ENCODE results near the gene TRIM6. TPM values are rescaled to one million over a fixed set of nuclear protein-coding genes. Genes with fewer than 3 reads are reported as not detected.

TRIM6 gene
- total RNA-seq, 1 experiment from 2014 or later = 0.13 TPM

DNA sequence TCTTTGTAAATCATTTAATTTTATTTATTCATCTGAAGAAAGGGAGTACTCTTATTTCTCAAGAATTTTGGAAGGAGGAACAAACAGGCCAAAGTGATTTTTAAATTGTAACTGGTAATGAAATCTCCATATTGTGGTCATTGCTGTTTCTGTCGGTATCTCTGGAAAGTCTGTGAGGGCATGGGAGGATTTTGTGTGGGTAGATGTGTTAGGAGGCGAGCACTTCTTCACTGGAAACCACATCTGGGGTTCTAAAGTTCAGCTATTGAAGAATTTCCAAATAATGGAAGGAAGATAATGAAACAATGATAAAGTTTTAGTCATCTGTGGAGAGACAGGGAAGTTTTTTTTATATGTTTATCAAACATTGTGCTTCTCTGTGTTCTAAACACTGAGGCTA is 35.0 kb downstream of the TRIM6 start:
- BruUV-seq (replicated peaks) = no TSS peak
- no peak for DNase-seq (ENCODE audit: low spot score)
- TF ChIP-seq, protein P1, sequence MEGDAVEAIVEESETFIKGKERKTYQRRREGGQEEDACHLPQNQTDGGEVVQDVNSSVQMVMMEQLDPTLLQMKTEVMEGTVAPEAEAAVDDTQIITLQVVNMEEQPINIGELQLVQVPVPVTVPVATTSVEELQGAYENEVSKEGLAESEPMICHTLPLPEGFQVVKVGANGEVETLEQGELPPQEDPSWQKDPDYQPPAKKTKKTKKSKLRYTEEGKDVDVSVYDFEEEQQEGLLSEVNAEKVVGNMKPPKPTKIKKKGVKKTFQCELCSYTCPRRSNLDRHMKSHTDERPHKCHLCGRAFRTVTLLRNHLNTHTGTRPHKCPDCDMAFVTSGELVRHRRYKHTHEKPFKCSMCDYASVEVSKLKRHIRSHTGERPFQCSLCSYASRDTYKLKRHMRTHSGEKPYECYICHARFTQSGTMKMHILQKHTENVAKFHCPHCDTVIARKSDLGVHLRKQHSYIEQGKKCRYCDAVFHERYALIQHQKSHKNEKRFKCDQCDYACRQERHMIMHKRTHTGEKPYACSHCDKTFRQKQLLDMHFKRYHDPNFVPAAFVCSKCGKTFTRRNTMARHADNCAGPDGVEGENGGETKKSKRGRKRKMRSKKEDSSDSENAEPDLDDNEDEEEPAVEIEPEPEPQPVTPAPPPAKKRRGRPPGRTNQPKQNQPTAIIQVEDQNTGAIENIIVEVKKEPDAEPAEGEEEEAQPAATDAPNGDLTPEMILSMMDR (conservative IDR thresholded peaks at IDR 0.05; ENCODE audit: low read depth, low read length) = no peak
- no peak for TF ChIP-seq EZH2 (IDR thresholded peaks at IDR 0.05; ENCODE audit: borderline replicate concordance, low read depth, low read length, poor library complexity, severe bottlenecking)
- Histone ChIP-seq H3K27me3 (replicated peaks; ENCODE audit: insufficient read depth, low read depth, low read length, poor library complexity) (no peaks in the 10 kb centered on the region), H3K4me3 (ENCODE audit: low read depth, low read length, poor library complexity, severe bottlenecking) (no peak overlapping the region), H3K9me3 (ENCODE audit: low read depth, low read length, poor library complexity, severe bottlenecking) (no peaks in the 10 kb centered on the region), H3K27ac (ENCODE audit: low read depth, low read length, poor library complexity, severe bottlenecking) (no peak overlapping the region), H3K36me3 (ENCODE audit: insufficient read depth, low read length, poor library complexity, severe bottlenecking) (no peaks in the 10 kb centered on the region), H3K4me1 (ENCODE audit: insufficient read depth, low read length, poor library complexity, severe bottlenecking) (no peaks in the 10 kb centered on the region)
- POLR2A ChIA-PET (ENCODE audit: low non-redundant PET) = no interaction called here
- CTCF ChIA-PET = no interaction called here
- intact Hi-C loops (cut with micrococcal nuclease; ENCODE audit: unreplicated experiment) = no loop called here

DNA sequence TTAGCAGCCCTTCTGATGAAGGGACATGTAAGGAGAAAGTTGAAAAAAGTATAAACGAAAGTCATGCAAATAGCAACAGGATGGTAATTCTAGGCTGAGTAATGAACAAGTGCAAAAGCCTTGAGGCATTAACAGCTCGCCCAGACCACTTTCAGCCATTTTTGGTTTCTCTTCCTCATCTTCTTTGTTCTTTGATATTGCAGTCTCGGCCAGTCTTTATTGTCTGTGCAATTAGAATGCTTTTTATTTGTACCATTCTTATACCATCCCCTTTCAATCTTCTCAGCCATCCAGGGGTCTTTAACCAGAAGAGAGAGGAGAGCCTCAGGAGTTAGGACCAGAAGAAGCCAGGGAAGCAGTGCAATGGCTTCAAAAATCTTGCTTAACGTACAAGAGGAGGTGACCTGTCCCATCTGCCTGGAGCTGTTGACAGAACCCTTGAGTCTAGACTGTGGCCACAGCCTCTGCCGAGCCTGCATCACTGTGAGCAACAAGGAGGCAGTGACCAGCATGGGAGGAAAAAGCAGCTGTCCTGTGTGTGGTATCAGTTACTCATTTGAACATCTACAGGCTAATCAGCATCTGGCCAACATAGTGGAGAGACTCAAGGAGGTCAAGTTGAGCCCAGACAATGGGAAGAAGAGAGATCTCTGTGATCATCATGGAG is 35.7 kb downstream of the TRIM6 start:
- BruUV-seq (replicated peaks) = no TSS peak
- CTCF ChIA-PET = no interaction called here
- no peak for TF ChIP-seq EZH2 (IDR thresholded peaks at IDR 0.05; ENCODE audit: borderline replicate concordance, low read depth, low read length, poor library complexity, severe bottlenecking)
- TF ChIP-seq, protein P1 (conservative IDR thresholded peaks at IDR 0.05; ENCODE audit: low read depth, low read length) = no peak

DNA sequence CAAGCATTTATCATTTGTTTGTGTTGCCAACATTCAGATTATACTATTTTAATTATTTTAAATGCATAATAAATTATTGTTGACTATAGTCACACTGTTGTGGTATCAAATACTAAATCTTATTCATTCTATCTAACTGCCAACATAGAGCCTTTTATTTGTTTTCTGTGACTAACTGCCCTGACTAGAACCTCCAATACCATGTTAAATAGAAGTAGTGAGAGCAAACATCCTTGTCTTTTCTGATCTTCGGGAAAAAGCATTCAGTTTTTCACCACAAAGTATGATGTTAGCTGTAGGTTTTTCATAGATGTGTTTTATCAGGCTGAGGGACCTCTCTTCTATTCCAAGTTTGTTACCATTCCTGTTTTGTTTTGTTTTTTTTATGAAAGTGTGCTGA is 43.5 kb downstream of the TRIM6 start:
- no peaks in the 10 kb centered on the region for H3K27me3 ChIP-seq (replicated peaks; ENCODE audit: insufficient read depth, low read depth, low read length, poor library complexity)
- no peak for DNase-seq (ENCODE audit: low spot score)
- no peak overlapping the region for H3K27ac ChIP-seq (ENCODE audit: low read depth, low read length, poor library complexity, severe bottlenecking)
- ChIA-PET POLR2A (ENCODE audit: low non-redundant PET) (no interaction called here), CTCF (no interaction called here)
- BruUV-seq (replicated peaks) = no TSS peak
- TF ChIP-seq, protein P1 (conservative IDR thresholded peaks at IDR 0.05; ENCODE audit: low read depth, low read length) = no peak
- no peak for TF ChIP-seq EZH2 (IDR thresholded peaks at IDR 0.05; ENCODE audit: borderline replicate concordance, low read depth, low read length, poor library complexity, severe bottlenecking)
- H3K4me3 ChIP-seq (ENCODE audit: low read depth, low read length, poor library complexity, severe bottlenecking) = no peak overlapping the region
- intact Hi-C loops (cut with micrococcal nuclease; ENCODE audit: unreplicated experiment) = no loop called here
- H3K36me3 ChIP-seq (ENCODE audit: insufficient read depth, low read length, poor library complexity, severe bottlenecking) = no peaks in the 10 kb centered on the region
- H3K4me1 ChIP-seq (ENCODE audit: insufficient read depth, low read length, poor library complexity, severe bottlenecking) = no peaks in the 10 kb centered on the region
- H3K9me3 ChIP-seq (ENCODE audit: low read depth, low read length, poor library complexity, severe bottlenecking) = no peaks in the 10 kb centered on the region

More for the DNA sequence above, 35.7 kb downstream of the TRIM6 start:
- no peaks in the 10 kb centered on the region for H3K4me1 ChIP-seq (ENCODE audit: insufficient read depth, low read length, poor library complexity, severe bottlenecking)
- no peaks in the 10 kb centered on the region for H3K9me3 ChIP-seq (ENCODE audit: low read depth, low read length, poor library complexity, severe bottlenecking)
- DNase-seq (ENCODE audit: low spot score) = no peak
- no peak overlapping the region for H3K27ac ChIP-seq (ENCODE audit: low read depth, low read length, poor library complexity, severe bottlenecking)
- no peak overlapping the region for H3K4me3 ChIP-seq (ENCODE audit: low read depth, low read length, poor library complexity, severe bottlenecking)
- POLR2A ChIA-PET (ENCODE audit: low non-redundant PET) = no interaction called here
- intact Hi-C loops (cut with micrococcal nuclease; ENCODE audit: unreplicated experiment) = no loop called here
- no peaks in the 10 kb centered on the region for H3K36me3 ChIP-seq (ENCODE audit: insufficient read depth, low read length, poor library complexity, severe bottlenecking)
- H3K27me3 ChIP-seq (replicated peaks; ENCODE audit: insufficient read depth, low read depth, low read length, poor library complexity) = no peaks in the 10 kb centered on the region

Measured in A673 (cell line).